Measurements from ENCODE around the gene FRMD5.

The FRMD5 gene

DNA sequence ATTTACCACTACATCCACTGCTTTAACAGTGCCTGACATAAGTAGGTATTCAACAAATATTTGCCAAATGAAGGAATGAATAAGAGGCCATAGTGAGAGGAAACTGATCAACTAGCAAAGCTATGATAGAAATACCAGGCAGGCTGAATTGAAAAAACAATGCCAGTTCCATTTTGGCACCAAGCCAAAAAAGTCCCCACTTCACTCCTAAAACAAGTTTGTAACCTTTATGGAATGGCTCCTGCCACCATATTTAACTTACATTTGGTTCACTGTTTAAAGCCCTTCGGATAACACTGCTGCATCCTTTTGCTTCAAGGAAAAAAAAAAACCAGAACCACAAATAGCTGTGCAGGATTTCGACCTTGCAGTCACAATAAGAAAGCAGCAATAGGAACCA is 166.1 kb downstream of the FRMD5 start:
- no peak overlapping the region for H3K4me3 ChIP-seq (ENCODE audit: low read depth, low read length)
- no peak for TF ChIP-seq CTCF (IDR thresholded peaks at IDR 0.05; ENCODE audit: borderline replicate concordance, insufficient read depth, low read depth, low read length)

GRCh38 chr15:44028349-44028748 is 166.7 kb downstream of the FRMD5 start:
- no peak overlapping the region for H3K4me3 ChIP-seq (ENCODE audit: low read depth, low read length)
- TF ChIP-seq CTCF (IDR thresholded peaks at IDR 0.05; ENCODE audit: borderline replicate concordance, insufficient read depth, low read depth, low read length): no peak

GRCh38 chr15:44024155-44024554 is 170.9 kb downstream of the FRMD5 start:
- TF ChIP-seq CTCF (IDR thresholded peaks at IDR 0.05; ENCODE audit: borderline replicate concordance, insufficient read depth, low read depth, low read length): no peak
- H3K4me3 ChIP-seq (ENCODE audit: low read depth, low read length): no peak overlapping the region

DNA sequence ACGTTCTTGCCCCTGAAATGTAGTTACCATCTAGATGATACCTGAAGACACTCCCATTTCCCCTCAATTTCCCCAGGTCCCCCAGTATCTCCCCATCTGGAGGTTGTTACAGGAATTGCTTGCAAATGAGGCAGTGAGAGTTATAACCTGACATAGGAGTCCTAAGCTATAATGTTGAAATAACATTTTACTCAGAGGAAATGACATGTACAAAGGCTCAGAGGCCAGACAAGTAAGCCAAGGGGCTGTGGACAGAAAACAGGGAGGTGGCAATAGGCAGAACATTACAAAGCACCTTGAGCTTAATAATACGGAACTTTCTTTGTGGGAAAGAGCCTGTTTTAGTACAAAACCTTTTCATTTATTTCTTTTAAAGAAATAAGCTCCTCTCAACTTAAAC is 171.9 kb downstream of the FRMD5 start:
- H3K4me3 ChIP-seq (ENCODE audit: low read depth, low read length): no peak overlapping the region
- no peak for TF ChIP-seq CTCF (IDR thresholded peaks at IDR 0.05; ENCODE audit: borderline replicate concordance, insufficient read depth, low read depth, low read length)

GRCh38 chr15:44018151-44018550 is 176.9 kb downstream of the FRMD5 start:
- no peak overlapping the region for H3K4me3 ChIP-seq (ENCODE audit: low read depth, low read length)
- TF ChIP-seq CTCF (IDR thresholded peaks at IDR 0.05; ENCODE audit: borderline replicate concordance, insufficient read depth, low read depth, low read length): no peak

- H3K4me3 ChIP-seq (ENCODE audit: low read depth, low read length): no peak overlapping the region
- TF ChIP-seq CTCF (IDR thresholded peaks at IDR 0.05; ENCODE audit: borderline replicate concordance, insufficient read depth, low read depth, low read length): no peak
Observed at GRCh38 chr15:44015545-44016305, 179.3 kb downstream of the FRMD5 start.

DNA sequence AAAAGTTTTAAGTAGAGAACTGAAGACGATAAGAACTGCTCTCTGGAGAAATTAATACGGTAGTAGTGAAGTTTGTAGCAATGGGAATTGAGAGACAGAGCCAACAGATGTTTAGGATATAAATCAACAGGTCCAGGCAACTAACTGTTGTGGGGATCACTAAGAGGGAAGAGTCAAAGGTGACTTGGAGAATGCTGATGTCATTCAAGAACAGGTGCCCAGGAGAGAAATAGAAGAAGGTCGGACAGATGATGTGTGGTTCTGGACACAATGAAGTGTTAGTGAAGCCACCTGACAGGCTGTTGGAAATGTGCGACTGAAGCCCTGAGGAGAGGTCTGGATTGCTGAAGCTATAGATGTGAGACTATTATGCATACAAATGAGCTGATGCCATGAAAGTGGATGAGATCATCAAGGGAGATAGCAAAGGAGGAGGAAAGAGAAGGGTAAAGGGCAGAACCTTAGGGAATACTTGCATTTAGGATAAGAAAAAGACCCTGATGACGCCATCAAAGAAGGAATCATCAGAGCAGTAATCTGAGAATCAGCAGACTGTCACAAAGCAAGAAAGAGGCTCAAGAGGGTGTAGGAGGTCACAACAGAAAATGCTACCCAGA is 183.7 kb downstream of the FRMD5 start:
- H3K4me3 ChIP-seq (ENCODE audit: low read depth, low read length): no peak overlapping the region
- TF ChIP-seq CTCF (IDR thresholded peaks at IDR 0.05; ENCODE audit: borderline replicate concordance, insufficient read depth, low read depth, low read length): no peak
